Ishikawa (cell line): Measurements from ENCODE around the gene BARX1.
A peak's percentile ranks its signal among the peaks of the same experiment; 100 is the strongest.

ENCODE experiments used
- CEBPB ChIP-seq: IDR thresholded peaks from 2 replicates; pipeline ENCODE4 v1.6.1; 2012
- CREB1 ChIP-seq: IDR thresholded peaks from 2 replicates; pipeline ENCODE4 v1.6.1; 2012; ENCODE audit warnings: low read depth
- EGR1 ChIP-seq: IDR thresholded peaks from 2 replicates; pipeline ENCODE4 v1.6.1; 2012
- EP300 ChIP-seq: IDR thresholded peaks from 2 replicates; pipeline ENCODE4 v1.6.1; 2012; ENCODE audit warnings: borderline replicate concordance
- FOXM1 ChIP-seq: IDR thresholded peaks from 2 replicates; pipeline ENCODE4 v1.6.1; 2012; ENCODE audit warnings: low read depth, borderline replicate concordance
- NFIC ChIP-seq: IDR thresholded peaks from 2 replicates; pipeline ENCODE4 v1.6.1; 2012
- RAD21 ChIP-seq: IDR thresholded peaks from 2 replicates; pipeline ENCODE4 v1.6.1; 2012; ENCODE audit warnings: low read depth
- TAF1 ChIP-seq: IDR thresholded peaks from 2 replicates; pipeline ENCODE4 v1.6.1; 2012; ENCODE audit warnings: low read depth, mild to moderate bottlenecking
- TEAD4 ChIP-seq: IDR thresholded peaks from 2 replicates; pipeline ENCODE4 v1.6.1; 2012
- YY1 ChIP-seq: IDR thresholded peaks from 2 replicates; pipeline ENCODE4 v1.6.1; 2012; ENCODE audit warnings: low read depth
- ZBTB7A ChIP-seq: IDR thresholded peaks from 2 replicates; pipeline ENCODE4 v1.6.1; 2012; ENCODE audit warnings: low read depth
- TF ChIP-seq, protein P1 (sequence below): IDR thresholded peaks from 2 replicates; pipeline ENCODE4 v1.6.1; 2012; ENCODE audit warnings: low read depth, mild to moderate bottlenecking
- TF ChIP-seq, protein P2 (sequence below): IDR thresholded peaks from 2 replicates; pipeline ENCODE4 v1.6.1; 2012
- TF ChIP-seq, protein P3 (sequence below): IDR thresholded peaks from 2 replicates; pipeline ENCODE4 v1.6.1; 2012

The BARX1 gene

DNA sequence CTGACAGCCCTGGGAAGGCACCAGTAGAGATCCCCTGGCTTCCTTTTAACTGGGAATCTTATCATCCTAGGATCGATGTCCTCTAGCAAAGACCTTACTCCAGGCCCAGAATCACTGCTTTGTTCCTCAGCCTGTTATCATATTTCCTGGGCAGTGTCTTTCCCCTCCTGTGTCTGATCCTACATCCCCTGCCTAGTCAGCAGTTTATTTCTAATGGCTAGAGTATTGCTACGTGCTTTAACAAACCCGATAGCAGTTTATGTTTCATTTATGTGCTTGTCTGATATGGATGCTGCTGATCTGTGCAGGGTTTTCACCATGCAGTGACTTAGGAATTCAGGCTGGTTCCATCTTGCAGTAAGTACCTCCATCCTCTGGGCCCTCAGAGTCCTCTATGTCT lies 20.9 kb upstream of the BARX1 start:
- TF ChIP-seq EP300, result no peak
- TF ChIP-seq FOXM1, result no peak
- TF ChIP-seq, protein P1, sequence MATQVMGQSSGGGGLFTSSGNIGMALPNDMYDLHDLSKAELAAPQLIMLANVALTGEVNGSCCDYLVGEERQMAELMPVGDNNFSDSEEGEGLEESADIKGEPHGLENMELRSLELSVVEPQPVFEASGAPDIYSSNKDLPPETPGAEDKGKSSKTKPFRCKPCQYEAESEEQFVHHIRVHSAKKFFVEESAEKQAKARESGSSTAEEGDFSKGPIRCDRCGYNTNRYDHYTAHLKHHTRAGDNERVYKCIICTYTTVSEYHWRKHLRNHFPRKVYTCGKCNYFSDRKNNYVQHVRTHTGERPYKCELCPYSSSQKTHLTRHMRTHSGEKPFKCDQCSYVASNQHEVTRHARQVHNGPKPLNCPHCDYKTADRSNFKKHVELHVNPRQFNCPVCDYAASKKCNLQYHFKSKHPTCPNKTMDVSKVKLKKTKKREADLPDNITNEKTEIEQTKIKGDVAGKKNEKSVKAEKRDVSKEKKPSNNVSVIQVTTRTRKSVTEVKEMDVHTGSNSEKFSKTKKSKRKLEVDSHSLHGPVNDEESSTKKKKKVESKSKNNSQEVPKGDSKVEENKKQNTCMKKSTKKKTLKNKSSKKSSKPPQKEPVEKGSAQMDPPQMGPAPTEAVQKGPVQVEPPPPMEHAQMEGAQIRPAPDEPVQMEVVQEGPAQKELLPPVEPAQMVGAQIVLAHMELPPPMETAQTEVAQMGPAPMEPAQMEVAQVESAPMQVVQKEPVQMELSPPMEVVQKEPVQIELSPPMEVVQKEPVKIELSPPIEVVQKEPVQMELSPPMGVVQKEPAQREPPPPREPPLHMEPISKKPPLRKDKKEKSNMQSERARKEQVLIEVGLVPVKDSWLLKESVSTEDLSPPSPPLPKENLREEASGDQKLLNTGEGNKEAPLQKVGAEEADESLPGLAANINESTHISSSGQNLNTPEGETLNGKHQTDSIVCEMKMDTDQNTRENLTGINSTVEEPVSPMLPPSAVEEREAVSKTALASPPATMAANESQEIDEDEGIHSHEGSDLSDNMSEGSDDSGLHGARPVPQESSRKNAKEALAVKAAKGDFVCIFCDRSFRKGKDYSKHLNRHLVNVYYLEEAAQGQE, result no peak
- TF ChIP-seq TEAD4, result no peak
- TF ChIP-seq, protein P2, sequence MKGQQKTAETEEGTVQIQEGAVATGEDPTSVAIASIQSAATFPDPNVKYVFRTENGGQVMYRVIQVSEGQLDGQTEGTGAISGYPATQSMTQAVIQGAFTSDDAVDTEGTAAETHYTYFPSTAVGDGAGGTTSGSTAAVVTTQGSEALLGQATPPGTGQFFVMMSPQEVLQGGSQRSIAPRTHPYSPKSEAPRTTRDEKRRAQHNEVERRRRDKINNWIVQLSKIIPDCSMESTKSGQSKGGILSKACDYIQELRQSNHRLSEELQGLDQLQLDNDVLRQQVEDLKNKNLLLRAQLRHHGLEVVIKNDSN, result no peak
- TF ChIP-seq NFIC, result no peak
- no peak for TF ChIP-seq CREB1
- TF ChIP-seq RAD21, result no peak
- no peak for TF ChIP-seq EGR1
- no peak for TF ChIP-seq ZBTB7A
- TF ChIP-seq CEBPB, result no peak
- TF ChIP-seq TAF1, result no peak
- no peak for TF ChIP-seq YY1
- TF ChIP-seq, protein P3, sequence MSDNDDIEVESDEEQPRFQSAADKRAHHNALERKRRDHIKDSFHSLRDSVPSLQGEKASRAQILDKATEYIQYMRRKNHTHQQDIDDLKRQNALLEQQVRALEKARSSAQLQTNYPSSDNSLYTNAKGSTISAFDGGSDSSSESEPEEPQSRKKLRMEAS, result no peak

DNA sequence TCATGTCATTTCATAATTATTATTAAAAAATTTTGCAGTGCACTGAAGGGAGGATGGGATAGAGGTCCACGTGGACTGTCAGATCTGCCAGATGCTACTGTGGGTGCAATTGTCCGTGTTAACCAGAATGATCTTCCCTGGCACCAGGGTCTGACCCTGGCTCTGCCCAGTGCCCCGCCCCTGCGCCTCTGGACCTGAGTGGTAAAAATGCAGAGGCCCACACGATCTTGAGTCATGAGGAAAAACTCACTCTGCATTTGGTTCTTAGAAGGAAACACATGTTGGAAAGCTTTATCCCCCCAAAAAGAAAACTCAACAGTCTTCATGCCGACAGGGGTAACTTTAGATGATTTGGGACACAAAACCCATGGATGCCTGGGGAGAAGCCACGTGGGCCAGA lies 20.1 kb upstream of the BARX1 start:
- no peak for TF ChIP-seq TAF1
- TF ChIP-seq RAD21, result no peak
- no peak for TF ChIP-seq ZBTB7A
- no peak for TF ChIP-seq CEBPB
- TF ChIP-seq YY1, result no peak
- TF ChIP-seq EP300, result no peak
- no peak for TF ChIP-seq TEAD4
- TF ChIP-seq, protein P1, result no peak
- TF ChIP-seq, protein P3, result no peak
- no peak for TF ChIP-seq FOXM1
- no peak for TF ChIP-seq CREB1

DNA sequence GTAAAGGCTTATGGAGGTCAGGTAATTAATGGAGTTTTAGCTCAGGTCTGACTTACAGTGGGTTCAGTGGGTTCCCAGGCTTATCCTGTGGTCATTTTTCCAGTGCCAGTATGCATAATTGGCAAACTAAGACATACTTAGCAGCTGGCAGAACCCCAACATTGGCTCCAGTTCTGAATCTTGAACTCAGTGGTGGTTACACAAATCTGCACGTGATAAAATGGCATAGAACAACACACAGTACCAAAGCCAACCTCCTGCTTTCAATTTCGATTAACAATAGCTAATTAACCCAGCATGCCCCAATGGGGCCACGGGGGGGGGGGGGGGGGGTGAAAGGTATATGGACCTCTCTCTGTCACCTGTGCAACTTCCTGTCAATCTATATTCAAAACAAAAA lies 19.0 kb upstream of the BARX1 start:
- TF ChIP-seq RAD21 (no peak), NFIC (0 out of 2 replicates have a peak, but pooled peaks have one; percentile 8)

DNA sequence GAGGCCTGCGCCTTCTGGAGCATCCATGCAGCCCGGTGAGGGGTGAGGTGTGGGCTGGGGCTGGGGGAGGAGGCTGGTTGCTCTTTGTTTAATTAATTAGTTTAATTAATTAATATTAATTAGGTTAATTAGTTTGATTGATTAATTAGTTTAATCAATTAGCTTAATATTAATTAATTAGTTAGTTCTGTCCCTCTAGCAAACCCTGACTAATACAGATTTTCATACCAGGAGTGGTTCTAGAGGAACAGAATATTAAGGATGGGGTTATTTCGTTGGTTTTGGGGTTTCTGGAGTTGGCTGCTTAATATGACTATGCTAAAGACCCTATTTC lies 14.1 kb upstream of the BARX1 start:
- TF ChIP-seq FOXM1, result no peak
- no peak for TF ChIP-seq CEBPB
- no peak for TF ChIP-seq EGR1
- TF ChIP-seq, protein P2, result no peak
- no peak for TF ChIP-seq ZBTB7A
- TF ChIP-seq, protein P1, result no peak
- no peak for TF ChIP-seq TEAD4
- TF ChIP-seq, protein P3, result no peak
- no peak for TF ChIP-seq TAF1
- TF ChIP-seq EP300, result no peak
- no peak for TF ChIP-seq NFIC
- no peak for TF ChIP-seq YY1
